Gastroesophageal sphincter (tissue), 3 donors: Measurements from ENCODE around the gene ADH4.

Experiments
- POLR2A ChIP-seq, 2 donors: fragments of 450-650 bp; IDR thresholded peaks; one replicate each; pipeline ENCODE4 v1.6.1; 2017; ENCODE audit warnings: antibody characterized with exemption in 2 of 2, mild to moderate bottlenecking in 2 of 2, moderate library complexity in 1 of 2
- TF ChIP-seq, protein P1 (sequence below), 4 experiments: fragments of 200-600 bp in 2 of 4; fragments of 450-650 bp in 2 of 4; sonication (generic) in 1 of 4; IDR thresholded peaks; one replicate each; pipeline ENCODE4 v1.5.1; 2017 to 2019; ENCODE audit warnings: antibody characterized with exemption in 4 of 4, mild to moderate bottlenecking in 2 of 4, moderate library complexity in 2 of 4

DNA sequence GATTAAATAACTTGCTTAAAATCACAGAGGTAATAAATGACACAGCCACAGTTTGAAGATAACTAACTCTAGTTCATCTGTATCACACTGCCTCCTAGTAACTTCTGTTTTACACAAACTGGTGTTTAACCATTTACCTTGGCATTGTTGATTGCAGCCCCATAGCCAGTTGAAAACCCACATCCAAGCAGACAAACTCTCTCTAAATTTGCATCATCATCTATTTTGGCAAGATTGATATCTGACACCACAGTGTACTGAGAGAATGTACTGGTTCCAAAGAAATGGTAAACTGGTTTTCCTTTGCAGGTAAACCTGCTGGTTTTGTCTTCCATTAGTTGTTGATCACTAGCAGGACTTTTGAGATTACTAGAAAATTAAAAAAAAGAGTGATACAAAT, 7.8 kb downstream of the ADH4 start:
- TF ChIP-seq, protein P1, sequence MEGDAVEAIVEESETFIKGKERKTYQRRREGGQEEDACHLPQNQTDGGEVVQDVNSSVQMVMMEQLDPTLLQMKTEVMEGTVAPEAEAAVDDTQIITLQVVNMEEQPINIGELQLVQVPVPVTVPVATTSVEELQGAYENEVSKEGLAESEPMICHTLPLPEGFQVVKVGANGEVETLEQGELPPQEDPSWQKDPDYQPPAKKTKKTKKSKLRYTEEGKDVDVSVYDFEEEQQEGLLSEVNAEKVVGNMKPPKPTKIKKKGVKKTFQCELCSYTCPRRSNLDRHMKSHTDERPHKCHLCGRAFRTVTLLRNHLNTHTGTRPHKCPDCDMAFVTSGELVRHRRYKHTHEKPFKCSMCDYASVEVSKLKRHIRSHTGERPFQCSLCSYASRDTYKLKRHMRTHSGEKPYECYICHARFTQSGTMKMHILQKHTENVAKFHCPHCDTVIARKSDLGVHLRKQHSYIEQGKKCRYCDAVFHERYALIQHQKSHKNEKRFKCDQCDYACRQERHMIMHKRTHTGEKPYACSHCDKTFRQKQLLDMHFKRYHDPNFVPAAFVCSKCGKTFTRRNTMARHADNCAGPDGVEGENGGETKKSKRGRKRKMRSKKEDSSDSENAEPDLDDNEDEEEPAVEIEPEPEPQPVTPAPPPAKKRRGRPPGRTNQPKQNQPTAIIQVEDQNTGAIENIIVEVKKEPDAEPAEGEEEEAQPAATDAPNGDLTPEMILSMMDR (IDR thresholded peaks at IDR 0.05) = no peak
- TF ChIP-seq POLR2A (IDR thresholded peaks at IDR 0.05) = no peak
